Stimulated activated CD4-positive, alpha-beta T cell treated with anti-CD3 and anti-CD28 coated beads, TNF-alpha, amount 100 ng/mL, for 1 hour (primary cell): Measurements from ENCODE around the gene PTPRO.

Source experiments
- DNase-seq, 3 donors: peaks; one replicate each; pipeline ENCODE4 v3.0.0-alpha.2; 2020; ENCODE audit warnings: low read depth in 3 of 3, low spot score in 1 of 3

The PTPRO gene

GRCh38 chr12:15322164-15323061 is at the start of gene PTPRO:
PTPRO (plus strand) TSS chr12:15322508.
- no peak for DNase-seq

DNA sequence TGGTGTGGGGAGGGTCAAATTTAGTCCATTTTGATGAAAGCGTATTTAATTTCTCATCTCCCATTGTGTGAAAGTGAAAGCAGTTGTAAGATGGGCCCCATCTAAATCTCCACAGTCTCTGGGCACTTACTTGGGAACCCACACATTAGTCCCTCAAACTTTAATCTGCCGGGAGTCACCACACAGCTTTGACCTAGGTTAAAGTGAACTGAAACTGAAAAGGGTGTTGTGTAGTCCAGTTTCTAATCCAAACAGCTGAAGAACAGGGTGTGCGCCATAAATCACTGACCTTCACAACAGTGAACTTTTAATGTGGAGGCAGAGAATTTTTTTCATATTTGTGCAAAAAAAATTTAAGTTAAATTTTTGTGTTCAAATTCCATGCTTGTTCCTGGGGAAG is 48.4 kb upstream of the PTPRO start:
- DNase-seq, result no peak

- DNase-seq, result no peak
These were observed 47.7 kb upstream of the PTPRO start for GRCh38 chr12:15274561-15274967.

- DNase-seq, result no peak
These were observed 46.1 kb upstream of the PTPRO start for GRCh38 chr12:15276088-15276698.

DNA sequence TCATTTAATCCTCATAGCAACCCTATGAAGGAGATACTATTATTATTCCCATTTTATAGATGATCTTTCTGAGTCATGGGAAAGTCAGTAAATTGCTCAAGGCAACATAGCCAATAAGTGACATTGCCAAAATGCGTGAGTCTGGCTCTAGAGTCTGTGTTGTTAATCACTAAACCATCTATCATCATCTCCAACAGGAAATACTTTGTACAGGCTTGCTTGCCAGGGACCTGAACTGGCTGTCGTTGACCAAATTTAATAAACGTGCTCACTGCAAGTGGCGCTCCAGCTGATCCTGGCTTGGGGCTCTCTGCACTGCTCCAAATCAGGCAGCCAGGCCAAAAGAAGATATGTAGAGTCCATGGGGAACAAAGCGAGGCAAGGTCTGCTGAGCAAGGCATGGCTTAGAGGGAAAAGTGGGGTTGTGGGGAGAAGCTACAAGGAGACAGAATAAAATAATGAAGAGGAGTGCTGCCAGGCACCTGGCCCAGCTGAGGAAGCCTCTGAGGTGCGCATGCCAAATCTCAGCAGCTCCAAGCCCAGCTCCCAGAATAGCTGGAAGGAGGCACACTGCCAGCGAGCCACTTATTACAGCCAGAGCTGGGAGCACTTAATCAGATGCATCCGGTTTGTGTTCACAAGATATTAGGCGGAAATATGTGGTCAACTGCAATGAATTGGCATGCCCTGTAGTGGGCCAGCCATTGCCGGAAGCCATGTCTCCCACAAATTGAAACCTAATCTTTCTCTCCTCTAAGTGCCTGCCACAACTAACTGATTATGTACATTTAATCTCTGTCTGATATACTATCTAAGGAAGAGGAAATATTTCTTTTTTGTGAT is 43.3 kb upstream of the PTPRO start:
- no peak for DNase-seq

- no peak for DNase-seq
These were observed 41.4 kb upstream of the PTPRO start for GRCh38 chr12:15280930-15281329.

GRCh38 chr12:15289192-15289591 is 33.1 kb upstream of the PTPRO start:
- no peak for DNase-seq

- no peak for DNase-seq
These were observed 28.6 kb upstream of the PTPRO start for GRCh38 chr12:15293731-15294130.

GRCh38 chr12:15299947-15300346 is 22.4 kb upstream of the PTPRO start:
- DNase-seq, result no peak

GRCh38 chr12:15304296-15304695 is 18.0 kb upstream of the PTPRO start:
- no peak for DNase-seq

GRCh38 chr12:15306605-15307004 is 15.7 kb upstream of the PTPRO start:
- no peak for DNase-seq

DNA sequence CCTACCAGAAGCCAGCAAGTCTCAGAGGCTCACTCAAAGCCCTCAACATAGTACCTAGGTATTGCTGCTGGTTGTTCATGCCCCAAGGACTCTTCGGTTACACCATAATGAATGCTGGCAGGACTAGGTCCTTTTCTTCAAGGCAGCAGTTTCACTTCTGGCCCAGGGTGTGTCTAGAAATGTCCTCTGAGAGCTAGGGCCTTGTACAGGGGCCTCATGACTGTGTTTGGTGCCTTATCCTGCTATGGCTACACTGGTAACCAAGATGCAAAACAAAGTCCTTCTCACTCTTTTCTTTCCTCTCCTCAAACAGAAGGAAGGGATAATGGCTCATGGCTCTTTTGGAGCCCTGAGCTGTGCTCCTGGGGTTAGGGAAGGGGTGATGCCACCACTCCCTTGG is 15.2 kb upstream of the PTPRO start:
- no peak for DNase-seq

DNA sequence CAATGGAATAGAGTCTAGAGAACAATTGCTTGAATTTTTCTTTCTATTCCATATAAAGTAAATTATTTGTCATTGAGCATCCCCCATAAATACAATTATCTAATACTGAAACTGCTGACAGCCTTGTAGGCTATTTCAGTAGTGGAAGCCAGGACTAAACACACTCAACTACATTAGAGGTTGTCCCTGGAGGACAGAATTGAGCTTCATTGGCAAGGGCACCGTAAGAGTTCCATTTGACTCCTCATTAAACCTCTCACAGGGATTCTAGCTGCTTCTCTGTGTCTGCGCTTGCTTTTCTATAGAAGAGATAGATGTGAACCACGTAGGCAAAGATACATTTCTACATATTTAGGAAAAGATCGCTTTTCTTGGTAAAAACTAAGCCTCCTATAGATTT is 3.5 kb upstream of the PTPRO start:
- DNase-seq, result no peak

DNA sequence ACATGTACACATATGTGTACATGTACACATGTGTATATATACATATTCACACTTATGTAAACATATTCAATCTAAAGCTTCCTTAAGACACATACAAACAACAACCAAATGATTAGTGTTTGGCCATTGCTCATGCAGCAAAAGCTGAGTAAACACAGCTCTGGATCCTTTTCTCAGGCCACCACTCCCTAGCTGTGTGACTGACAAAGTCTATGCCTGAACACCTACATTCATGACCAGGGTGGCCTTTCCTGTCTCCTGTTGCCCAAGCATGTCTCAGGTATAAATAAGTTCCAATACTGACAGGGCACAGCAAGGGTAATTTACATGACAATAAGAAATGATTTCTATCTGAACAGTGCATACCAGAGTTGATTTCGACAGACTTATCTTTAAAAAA is 1.4 kb upstream of the PTPRO start:
- no peak for DNase-seq

- no peak for DNase-seq
These were observed 1.2 kb downstream of the PTPRO start for GRCh38 chr12:15323480-15323879.

DNA sequence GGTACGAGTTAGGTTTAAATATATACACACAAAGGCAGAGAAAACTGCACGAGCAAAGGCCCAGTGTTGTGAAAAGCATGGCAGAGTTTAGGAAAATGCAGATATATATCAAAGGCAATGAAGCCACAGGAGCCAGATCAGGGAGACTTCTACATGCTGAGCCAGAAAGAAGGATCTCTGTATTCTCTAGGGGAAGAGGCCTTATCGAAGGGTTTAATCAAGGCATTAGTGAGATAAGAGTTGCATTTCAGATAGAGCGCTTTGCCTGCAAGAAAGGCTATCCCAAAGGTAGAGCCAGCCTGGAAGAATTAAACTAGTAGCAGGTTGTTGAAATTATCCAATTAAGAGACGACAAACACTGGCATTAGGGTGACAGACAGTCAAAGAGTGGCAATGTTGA is 7.6 kb downstream of the PTPRO start:
- DNase-seq, result no peak

- DNase-seq, result no peak
These were observed 11.9 kb downstream of the PTPRO start for GRCh38 chr12:15334225-15334624.

- DNase-seq, result no peak
These were observed 13.7 kb downstream of the PTPRO start for GRCh38 chr12:15335959-15336358.

GRCh38 chr12:15336768-15337553 is 14.7 kb downstream of the PTPRO start:
- DNase-seq, result no peak

- no peak for DNase-seq
These were observed 19.1 kb downstream of the PTPRO start for GRCh38 chr12:15341371-15341770.

GRCh38 chr12:15344561-15344960 is 22.3 kb downstream of the PTPRO start:
- DNase-seq, result no peak
